Spleen (tissue), 7 donors: Measurements from ENCODE around the gene ZKSCAN5.

Source experiments
- CTCF ChIP-seq, 11 experiments: fragments of 200-600 bp in 7 of 11; fragments of 450-650 bp in 4 of 11; sonication (generic) in 4 of 11; IDR thresholded peaks in 8 of 11; conservative IDR thresholded peaks in 3 of 11; 1 replicate in 7 of 11; 2 replicates in 4 of 11; pipeline versions ENCODE4 v1.4.0 to v1.8.0; 2016 to 2021; ENCODE audit warnings: antibody characterized with exemption in 11 of 11, inconsistent platforms in 4 of 11, mild to moderate bottlenecking in 1 of 11
- POLR2A ChIP-seq, 3 donors: fragments of 450-650 bp; IDR thresholded peaks; one replicate each; pipeline ENCODE4 v1.5.1; 2017; ENCODE audit warnings: antibody characterized with exemption in 3 of 3, mild to moderate bottlenecking in 1 of 3
- POLR2AphosphoS5 ChIP-seq, 3 donors: sonication (generic); formaldehyde crosslinking; IDR thresholded peaks; one replicate each; pipeline ENCODE4 v1.5.1; 2017; ENCODE audit warnings: antibody characterized with exemption in 3 of 3
- donor health status: DM: no; HTN: no; CAD: no; lungs with moderate emphysema.
- donor health status: DM: no; HTN: no; CAD: no.
- donor health status: DM: no; HTN: no; CAD: no.

DNA sequence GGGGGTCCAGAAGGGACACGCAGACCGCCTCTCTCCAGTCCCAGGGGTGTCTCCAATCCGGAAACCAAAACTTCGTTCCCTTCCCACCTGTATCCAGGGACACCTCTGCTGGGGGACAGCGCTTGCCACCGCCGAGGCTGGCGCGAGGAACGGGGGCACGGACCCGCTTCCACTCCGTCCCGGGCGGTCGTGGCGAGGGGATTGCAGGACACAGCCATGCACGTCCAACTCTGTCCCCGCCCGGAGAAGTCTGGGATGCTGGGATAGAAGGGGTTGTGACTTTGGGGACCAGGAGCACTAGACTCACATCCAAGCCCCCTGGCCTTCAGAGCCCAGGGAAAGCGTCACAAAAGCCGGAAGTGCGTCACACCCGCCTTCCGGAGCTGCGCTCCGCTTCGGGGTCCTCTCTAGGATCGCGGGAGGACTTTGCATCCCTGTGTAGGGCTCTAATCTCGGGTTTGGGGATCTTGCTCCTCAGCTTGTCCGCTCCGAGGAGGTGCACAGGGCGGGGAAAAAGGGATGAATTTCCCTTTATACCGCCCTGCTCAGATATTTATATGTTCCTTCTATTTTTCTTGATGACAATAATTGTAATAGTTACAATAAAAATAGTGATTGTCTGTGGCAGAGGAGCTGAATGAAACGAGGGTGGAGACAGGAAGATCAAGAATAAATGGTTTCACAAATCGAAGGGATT, 47.5 kb downstream of the ZKSCAN5 start, which contains the start of gene FAM200A:
- TF ChIP-seq CTCF (IDR thresholded peaks at IDR 0.05 in 8 of 11, conservative IDR thresholded peaks at IDR 0.05 in 3 of 11) (no peak), POLR2A (IDR thresholded peaks at IDR 0.05) (peak; percentile 23 to 38 (median 28)), POLR2AphosphoS5 (IDR thresholded peaks at IDR 0.05) (peak; percentile 92 to 97 (median 92))
